HG02870 (cell line): ENCODE results near the gene CYP4A11.
"Not testable (repeated sequence)": the region's sequence is repeated elsewhere in the genome, so short reads cannot be mapped to it uniquely, and the experiment has no call there.

Experiments used
- ATAC-seq: cut with Tn5 transposase; IDR thresholded peaks from one replicate; pipeline ENCODE4 v1.9.1; 2021; ENCODE audit warnings: mild to moderate bottlenecking, moderate library complexity; ENCODE audit not compliant: unreplicated experiment

Gene CYP4A11

DNA sequence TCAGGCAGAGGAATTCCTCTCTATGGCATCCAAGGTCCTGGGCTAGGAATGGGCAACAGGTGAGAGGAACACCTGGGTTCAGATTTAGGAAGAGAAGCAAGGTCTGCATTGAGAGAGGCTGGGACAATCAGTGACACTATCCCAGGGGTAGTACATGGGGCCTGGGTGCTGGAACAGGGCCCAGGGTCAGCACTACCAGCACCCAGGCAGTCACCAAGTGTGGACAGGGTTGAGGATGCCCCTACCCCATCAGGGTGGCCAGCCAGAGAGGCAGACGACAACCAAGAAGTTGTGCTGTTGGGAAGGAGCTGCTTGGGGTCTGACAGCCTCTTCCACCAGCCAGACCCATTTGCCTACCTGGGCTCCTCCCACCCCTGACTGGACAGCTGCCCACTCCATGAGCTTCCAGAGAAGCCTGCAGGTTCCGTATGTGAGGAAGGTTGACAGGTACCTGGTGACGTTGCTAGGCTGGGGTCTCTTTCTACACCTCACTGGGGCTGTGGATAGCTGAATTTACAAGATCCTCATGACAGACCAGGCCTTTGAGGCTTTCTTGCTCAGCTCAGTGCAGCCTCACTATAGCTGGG is 13.9 kb downstream of the CYP4A11 start:
- ATAC-seq, result no peak

DNA sequence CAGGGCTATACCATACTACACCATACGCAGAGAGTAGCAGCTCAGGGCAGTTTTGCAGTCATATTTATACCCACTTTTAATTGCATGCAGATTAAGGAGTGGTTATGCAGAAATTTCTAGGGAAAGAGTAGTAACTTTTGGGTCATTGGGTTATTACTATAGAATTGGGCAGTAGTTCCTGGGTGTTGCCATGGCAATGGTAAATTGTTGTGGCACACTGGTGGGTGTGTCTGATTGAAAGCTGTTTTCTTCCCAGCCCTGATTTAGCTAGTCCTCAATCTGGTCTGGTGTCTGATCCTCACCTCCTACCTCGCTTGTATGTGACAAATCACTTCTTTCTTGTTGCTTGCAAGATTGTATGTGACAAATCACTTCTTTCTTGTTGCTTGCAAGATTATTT is 30.5 kb downstream of the CYP4A11 start:
- ATAC-seq, result no peak

- no peak for ATAC-seq
Observed at GRCh38 chr1:46903481-46903880, 37.8 kb downstream of the CYP4A11 start.

- no peak for ATAC-seq
Observed at GRCh38 chr1:46900401-46900800, 40.9 kb downstream of the CYP4A11 start.

GRCh38 chr1:46881656-46882055 is 59.6 kb downstream of the CYP4A11 start:
- ATAC-seq, result not testable (repeated sequence)
